Psoas muscle (tissue), 8 donors: ENCODE results near the gene PIR. TPM values are rescaled to one million over a fixed set of nuclear protein-coding genes. Genes with fewer than 3 reads are reported as not detected.

ENCODE experiments used
- ATAC-seq, 4 donors: fragments of 200-7000 bp; cut with Tn5 transposase; one replicate each; pipeline ENCODE4 v1.9.1; 2020; ENCODE audit warnings: moderate library complexity in 3 of 4, mild to moderate bottlenecking in 2 of 4
- DNase-seq, 2 donors: peaks; one replicate each; pipeline ENCODE4 v3.0.0-alpha.2; 2020
- H3K27ac ChIP-seq: fragments of 200-600 bp; one replicate; pipeline ENCODE4 v1.8.0; 2022
- H3K27me3 ChIP-seq, 3 donors: fragments of 200-600 bp in 1 of 3; one replicate each; pipeline versions ENCODE4 v1.6.1 to v1.8.0; 2013 to 2022; ENCODE audit warnings: low read length in 2 of 3, mild to moderate bottlenecking in 2 of 3, moderate library complexity in 1 of 3; ENCODE audit not compliant: insufficient read depth in 3 of 3
- H3K36me3 ChIP-seq, 2 donors: fragments of 200-600 bp in 1 of 2; one replicate each; pipeline versions ENCODE4 v1.6.1 to v1.8.0; 2013 to 2022; ENCODE audit warnings: low read depth in 1 of 2, mild to moderate bottlenecking in 1 of 2, moderate library complexity in 1 of 2; ENCODE audit not compliant: insufficient read depth in 1 of 2
- H3K4me1 ChIP-seq: fragments of 200-600 bp; one replicate; pipeline ENCODE4 v1.8.0; 2022
- H3K4me3 ChIP-seq: fragments of 200-600 bp; one replicate; pipeline ENCODE4 v1.8.0; 2022; ENCODE audit warnings: mild to moderate bottlenecking
- H3K9me3 ChIP-seq: fragments of 200-600 bp; one replicate; pipeline ENCODE4 v1.8.0; 2022
- CTCF ChIP-seq: fragments of 200-600 bp; IDR thresholded peaks from one replicate; pipeline ENCODE4 v1.8.0; 2022; ENCODE audit warnings: antibody characterized with exemption
- WGBS, 3 donors: extraction: QIAGEN DNeasy Blood & Tissue Kit; methylation state at CpG; one replicate each; pipeline versions ENCODE4 v1.1.6 to v1.1.7; 2013; 5-methylcytosine and 5-hydroxymethylcytosine counted together
- intact Hi-C, 2 donors: fragments of 100-400 bp; cut with DNase I; formaldehyde crosslinking; loops; one replicate each; pipeline versions ENCODE4 v1.11.0 to v1.14.2; 2022
- polyA plus RNA-seq, 3 donors: library from polyadenylated mRNA; stranded (reverse); fragments of 200-250 nt; gene quantifications; one replicate each; pipeline ENCODE4 v1.2.3, GENCODE V29; 2013
- total RNA-seq, 4 donors: library from RNA; stranded (reverse); fragmentation: NEBNext Ultra II Directional in 2 of 4; extraction: Animal tissue kit (Norgen Biotek cat#: 25700) in 2 of 4; gene quantifications; one replicate each; pipeline versions ENCODE4 v1.2.1 to v1.2.4, GENCODE V29; 2021 to 2023
- donor health status: healthy with polysubstance abuse.
- donor health status: DM: no; HTN: no; CAD: no; lungs with moderate emphysema.
- donor health status: Bipolar disorder and iron deficiency.
- donor health status: healthy.
- donor health status: DM: yes; HTN: yes; CAD: no.
- donor health status: DM: no; HTN: no; CAD: no.
- donor health status: DM: no; HTN: no; CAD: no.
- donor health status: DM: yes; HTN: yes; CAD: no.

PIR gene
- total and polyA plus RNA-seq, 7 donors = 9.6 to 25.1 (median 14.3) TPM

GRCh38 chrX:15497865-15498264 lies 4.7 kb upstream of the PIR start:
- Histone ChIP-seq H3K4me1 (no peaks in the 10 kb centered on the region), H3K9me3 (no peaks in the 10 kb centered on the region), H3K36me3 (no peaks in the 10 kb centered on the region), H3K27ac (no peak overlapping the region), H3K4me3 (no peak overlapping the region), H3K27me3 (peaks cover 0 to 10% (median 0%) of the 10 kb centered on the region in 3 donors)
- peak; percentile 55 for TF ChIP-seq CTCF
- DNase-seq (no peak), ATAC-seq (no peak)
- WGBS, 3 donors = 7 to 17% (median 16%) methylated on average over 4 of the region's 4 CpGs
- intact Hi-C loops = loop anchor here (2.0 to 5.0 kb wide), 2 partner anchors 67 to 69 kb away; no protein-coding TSS in a partner anchor

- Histone ChIP-seq H3K36me3 (no peaks in the 10 kb centered on the region), H3K4me3 (no peak overlapping the region), H3K27me3 (peaks cover 0 to 10% (median 0%) of the 10 kb centered on the region in 3 donors), H3K4me1 (no peaks in the 10 kb centered on the region), H3K9me3 (no peaks in the 10 kb centered on the region), H3K27ac (no peak overlapping the region)
- DNase-seq (no peak), ATAC-seq (no peak)
- no peak for TF ChIP-seq CTCF
- intact Hi-C loops = loop anchor here in 1 of 2 donors (5.0 kb wide), 1 partner anchor 70 kb away; no protein-coding TSS in a partner anchor
- 40 to 51% (median 50%) methylated on average over 4 of the region's 4 CpGs for WGBS, 3 donors
Observed at GRCh38 chrX:15496824-15497223, 3.7 kb upstream of the PIR start.

GRCh38 chrX:15495801-15496200 lies 2.7 kb upstream of the PIR start:
- ATAC-seq (no peak), DNase-seq (no peak)
- H3K36me3 ChIP-seq = peaks cover 0 to 3% of the 10 kb centered on the region in 2 donors
- H3K27ac ChIP-seq = no peak overlapping the region
- H3K4me1 ChIP-seq = no peaks in the 10 kb centered on the region
- H3K27me3 ChIP-seq = peaks cover 0 to 10% (median 0%) of the 10 kb centered on the region in 3 donors
- 63 to 84% (median 77%) methylated on average over 4 of the region's 4 CpGs for WGBS, 3 donors
- no peak overlapping the region for H3K4me3 ChIP-seq
- intact Hi-C loops = loop anchor here in 1 of 2 donors (5.0 kb wide), 1 partner anchor 72 kb away; no protein-coding TSS in a partner anchor
- TF ChIP-seq CTCF = no peak
- no peaks in the 10 kb centered on the region for H3K9me3 ChIP-seq

- H3K4me1 ChIP-seq = no peaks in the 10 kb centered on the region
- H3K36me3 ChIP-seq = peaks cover 0 to 25% of the 10 kb centered on the region in 2 donors
- 48 to 81% (median 66%) methylated on average over 5 of the region's 5 CpGs for WGBS, 3 donors
- ATAC-seq (peak in 1 of 4 donors; percentile 20), DNase-seq (no peak)
- peak overlapping the region; percentile 78 for H3K27ac ChIP-seq
- no peak for TF ChIP-seq CTCF
- H3K9me3 ChIP-seq = no peaks in the 10 kb centered on the region
- H3K4me3 ChIP-seq = peak overlapping the region; percentile 74
- intact Hi-C loops = no loop called here
- peaks cover 0 to 6% (median 0%) of the 10 kb centered on the region in 3 donors for H3K27me3 ChIP-seq
Observed at GRCh38 chrX:15492469-15492868, 664 bp downstream of the PIR start.

DNA sequence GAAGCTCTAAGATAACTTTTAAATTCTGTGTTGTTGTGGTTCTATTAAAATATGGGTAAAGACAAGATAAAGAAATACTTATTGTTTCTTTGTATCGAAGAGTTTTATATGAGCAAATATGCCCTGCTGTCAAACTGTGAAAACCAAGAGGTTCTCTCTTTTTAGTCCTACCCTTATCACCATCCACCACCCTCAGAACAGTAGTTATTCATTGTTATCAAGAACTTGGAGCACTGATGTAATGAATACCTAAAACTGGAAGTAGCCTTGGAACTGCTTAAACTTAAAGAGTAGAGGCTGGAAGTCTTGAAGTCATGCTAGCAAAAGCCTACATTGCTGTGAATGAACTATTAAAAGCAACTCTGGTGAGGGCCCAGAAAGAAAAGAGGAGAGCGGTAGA lies 9.2 kb downstream of the PIR start:
- H3K4me1 ChIP-seq = peaks cover 4% of the 10 kb centered on the region
- WGBS, 3 donors = 79 to 96% (median 95%) methylated on average over 1 to 2 of the region's 2 CpGs
- H3K4me3 ChIP-seq = no peak overlapping the region
- peaks cover 0 to 8% (median 0%) of the 10 kb centered on the region in 3 donors for H3K27me3 ChIP-seq
- DNase-seq = no peak
- H3K27ac ChIP-seq = no peak overlapping the region
- peaks cover 0 to 53% of the 10 kb centered on the region in 2 donors for H3K36me3 ChIP-seq
- intact Hi-C loops = no loop called here
- no peak for TF ChIP-seq CTCF
- H3K9me3 ChIP-seq = no peaks in the 10 kb centered on the region
- no peak for ATAC-seq
